K562 (cell line): ENCODE results near the gene FMN1. TPM values are rescaled to one million over a fixed set of nuclear protein-coding genes. Genes with fewer than 3 reads are reported as not detected.

ENCODE experiments used
- ATAC-seq: fragments of 200-7000 bp; cut with Tn5 transposase; 3 replicates; pipeline ENCODE4 v1.9.1; 2020; ENCODE audit warnings: moderate library complexity
- BruUV-seq: library from RNA; stranded (reverse); fragments of 400-500 nt; replicated peaks from 2 replicates; lab custom pipeline; 2021; lab: Mats Ljungman, UMichigan
- CTCF ChIA-PET: fragments of 300-600 bp; formaldehyde crosslinking; extraction: SDS; loops from one replicate; lab custom pipeline; 2021; ENCODE audit warnings: low intra/inter-chr PET ratio; lab: Yijun Ruan, JAX
- POLR2A ChIA-PET: fragments of 300-600, 350-650 bp; sonication (Branson Sonifier 250); formaldehyde crosslinking; extraction: SDS; loops from one replicate; lab custom pipeline; 2021; ENCODE audit warnings: antibody characterized with exemption, inconsistent platforms; lab: Yijun Ruan, JAX
- DNase-seq, 4 experiments: peaks; one replicate each; pipeline versions ENCODE4 v3.0.0 to v3.0.0-alpha.2; 2011 to 2018; ENCODE audit warnings: low spot score in 3 of 4, mixed read lengths in 3 of 4; ENCODE audit errors: extremely low read depth in 1 of 4
- FAIRE-seq: peaks from 2 replicates; lab custom pipeline; 2011; peaks lifted over from hg19 to GRCh38; lab: Jason Lieb, UNC
- H2AFZ ChIP-seq: 2 replicates; pipeline ENCODE4 v1.6.0; 2011; ENCODE audit warnings: low read depth, low read length, control low read depth, inconsistent platforms
- H3K27ac ChIP-seq: fragments of 200-600 bp; 3 replicates; pipeline ENCODE4 v1.8.0; 2011; ENCODE audit warnings: low read depth, mild to moderate bottlenecking, control low read depth, inconsistent platforms, low read length, moderate library complexity, mixed read lengths; ENCODE audit errors: extremely low read depth
- H3K27me3 ChIP-seq, 2 experiments: fragments of 300-600 bp in 1 of 2; 2 replicates in 1 of 2; 3 replicates in 1 of 2; pipeline versions ENCODE4 v1.6.0 to v1.8.0; 2011; ENCODE audit warnings: inconsistent platforms in 2 of 2, low read length in 2 of 2, mild to moderate bottlenecking in 1 of 2, mixed read lengths in 1 of 2, moderate library complexity in 1 of 2; ENCODE audit not compliant: control insufficient read depth in 2 of 2, insufficient read depth in 2 of 2
- H3K36me3 ChIP-seq: fragments of 300-600 bp; 3 replicates; pipeline ENCODE4 v1.8.0; 2011; ENCODE audit warnings: mild to moderate bottlenecking, low read length, inconsistent platforms; ENCODE audit not compliant: control insufficient read depth, insufficient read depth
- H3K4me1 ChIP-seq, 2 experiments: fragments of 200-600 bp in 1 of 2; replicated peaks in 1 of 2; 2 replicates in 1 of 2; 3 replicates in 1 of 2; pipeline versions ENCODE4 v1.5.1 to v1.8.0; 2011; ENCODE audit warnings: inconsistent platforms in 2 of 2, low read length in 2 of 2, mild to moderate bottlenecking in 1 of 2, mixed read lengths in 1 of 2, moderate library complexity in 1 of 2; ENCODE audit not compliant: control insufficient read depth in 2 of 2, insufficient read depth in 2 of 2
- H3K4me2 ChIP-seq: 2 replicates; pipeline ENCODE4 v1.6.1; 2011; ENCODE audit warnings: low read length, control low read depth, inconsistent platforms, mixed read lengths; ENCODE audit not compliant: insufficient read depth
- H3K4me3 ChIP-seq: fragments of 200-600 bp; sonication (generic), shearing (Covaris generic); 2 replicates; pipeline ENCODE4 v1.5.1; 2016; ENCODE audit warnings: control low read depth, inconsistent platforms
- H3K79me2 ChIP-seq: fragments of 200-600 bp; 3 replicates; pipeline ENCODE4 v1.8.0; 2011; ENCODE audit warnings: low read length, inconsistent platforms; ENCODE audit not compliant: control insufficient read depth, insufficient read depth
- H3K9ac ChIP-seq, 2 experiments: 2 replicates each; pipeline versions ENCODE4 v1.6.0 to v1.6.1; 2011; ENCODE audit warnings: low read depth in 2 of 2, low read length in 2 of 2, control low read depth in 1 of 2, inconsistent platforms in 1 of 2, mild to moderate bottlenecking in 1 of 2, mixed read lengths in 1 of 2; ENCODE audit not compliant: insufficient read depth in 1 of 2
- H3K9me1 ChIP-seq: one replicate; pipeline ENCODE4 v1.6.0; 2011; ENCODE audit warnings: inconsistent platforms, mild to moderate bottlenecking, low read length, moderate library complexity; ENCODE audit not compliant: control insufficient read depth, insufficient read depth
- H3K9me3 ChIP-seq: replicated peaks from 2 replicates; pipeline ENCODE4 v1.5.1; 2011; ENCODE audit warnings: low read depth, low read length, inconsistent platforms; ENCODE audit not compliant: control insufficient read depth, insufficient read depth
- H4K20me1 ChIP-seq: replicated peaks from 2 replicates; pipeline ENCODE4 v1.6.1; 2011; ENCODE audit warnings: low read length, inconsistent platforms, mixed read lengths; ENCODE audit not compliant: control insufficient read depth, insufficient read depth
- HMG20B ChIP-seq: fragments of 250-450 bp; sonication (Bioruptor Pico); IDR thresholded peaks from 2 replicates; pipeline ENCODE4 v1.5.0; 2021; ENCODE audit warnings: mild to moderate bottlenecking
- MYC ChIP-seq, 2 experiments: fragments of 250-450 bp in 1 of 2; sonication (Bioruptor Pico) in 1 of 2; IDR thresholded peaks; 2 replicates each; pipeline versions ENCODE4 v1.5.1 to v1.6.1; 2012 to 2021; ENCODE audit warnings: low read depth in 2 of 2, borderline replicate concordance in 1 of 2, improper control_type of control experiment in 1 of 2, low read length in 1 of 2, mild to moderate bottlenecking in 1 of 2, moderate library complexity in 1 of 2
- PURB ChIP-seq: sonication (generic); formaldehyde crosslinking; IDR thresholded peaks from 2 replicates; pipeline ENCODE4 v1.9.0; 2021; ENCODE audit warnings: low read depth, mild to moderate bottlenecking, missing genetic modification reagents
- SAFB ChIP-seq: fragments of 200-400 bp; formaldehyde crosslinking; IDR thresholded peaks from 2 replicates; pipeline ENCODE4 v1.6.1; 2017; ENCODE audit warnings: low read depth, low read length, borderline replicate concordance
- ZNF436 ChIP-seq: fragments of 250-450, 450-650 bp; sonication (Bioruptor Pico); formaldehyde crosslinking; IDR thresholded peaks from 2 replicates; pipeline ENCODE4 v1.7.0; 2020; ENCODE audit warnings: mild to moderate bottlenecking
- ZNF449 ChIP-seq: fragments of 250-450 bp; sonication (Bioruptor Pico); IDR thresholded peaks from 2 replicates; pipeline ENCODE4 v1.8.0; 2022; ENCODE audit warnings: moderate library complexity, mild to moderate bottlenecking, inconsistent platforms
- WGBS: fragments of 100-300 bp; shearing (Covaris generic); methylation state at CpG from one replicate; pipeline ENCODE4 v1.1.6; 2016; ENCODE audit warnings: low coverage, mixed read lengths; ENCODE audit not compliant: insufficient coverage; ENCODE audit errors: missing lambda C conversion rate; 5-methylcytosine and 5-hydroxymethylcytosine counted together
- in situ Hi-C: fragments of 300-500 bp; cut with MboI; formaldehyde crosslinking; loops from 4 replicates; pipeline ENCODE4 v1.15.0; 2018; ENCODE audit warnings: inconsistent platforms, mixed read lengths
- intact Hi-C: fragments of 100-400 bp; cut with micrococcal nuclease; formaldehyde crosslinking; loops from 2 replicates; pipeline ENCODE4 v1.14.2; 2022
- polyA plus RNA-seq, 8 experiments: library from polyadenylated mRNA; depleted of rRNA in 4 of 8; stranded (reverse) in 5 of 8; unstranded in 3 of 8; fragments of >200 nt; fragmentation: Nextera tagmentation in 2 of 8; fragmentation: Illumina TruSeq in 1 of 8; extraction: Ambion mirVana in 2 of 8; extraction: Trizol in 1 of 8; gene quantifications; 2 replicates each; pipeline versions ENCODE4 v1.2.1 to v1.2.3, GENCODE V29; 2011 to 2014; ENCODE audit warnings: inconsistent platforms in 1 of 8, missing spikeins in 1 of 8
- total RNA-seq, 7 experiments: library from RNA; depleted of rRNA in 6 of 7; stranded (reverse); fragments of >200 nt in 6 of 7; fragmentation: Illumina TruSeq in 2 of 7; extraction: Trizol in 2 of 7; gene quantifications; 2 replicates each; pipeline versions ENCODE4 v1.2.1 to v1.2.3, GENCODE V29; 2011 to 2021; ENCODE audit warnings: low replicate concordance in 1 of 7

FMN1 gene
- total and polyA plus RNA-seq, 9 of the 15 experiments (the other 6 are each of a cell fraction or from before 2014, with no cell fraction given), result 0.03 to 0.07 (median 0.04) TPM; not detected in 6

- Histone ChIP-seq H2AFZ (no peak overlapping the region), H3K4me3 (no peak overlapping the region), H3K9me1 (peaks cover 2% of the 10 kb centered on the region), H3K9ac (no peak overlapping the region), H3K27me3 (peaks cover 4 to 17% of the 10 kb centered on the region in 2 experiments; a peak in 3 of 5 replicates), H3K79me2 (no peaks in the 10 kb centered on the region), H3K36me3 (no peaks in the 10 kb centered on the region), H3K9me3 (no peaks in the 10 kb centered on the region), H4K20me1 (no peaks in the 10 kb centered on the region), H3K4me2 (no peak overlapping the region), H3K27ac (no peak overlapping the region), H3K4me1 (no peaks in the 10 kb centered on the region)
- POLR2A ChIA-PET, result no interaction called here
- BruUV-seq, result no TSS peak
- in situ Hi-C loops, result no loop called here
- ATAC-seq (no peak), DNase-seq (no peak), FAIRE-seq (no peak)
- WGBS, result 3% methylated on average over 7 of the region's 7 CpGs
- CTCF ChIA-PET, result no interaction called here
- TF ChIP-seq HMG20B (no peak), PURB (CRISPR knock-in tag) (no peak), SAFB (no peak), ZNF436 (CRISPR knock-in tag) (no peak), ZNF449 (CRISPR knock-in tag) (no peak), MYC (IDR thresholded peaks at IDR 0.05; ENCODE audit: low read depth, low read length) (no peak), MYC (CRISPR knock-in tag; IDR thresholded peaks at IDR 0.05; ENCODE audit: borderline replicate concordance, low read depth) (no peak)
- intact Hi-C loops, result no loop called here
These were observed 38.7 kb downstream of the FMN1 start for GRCh38 chr15:33155691-33156420.
